Hair follicle dermal papilla cell (primary cell): ENCODE measurements around the gene OR7A10. TPM values are rescaled to one million over a fixed set of nuclear protein-coding genes. Genes with fewer than 3 reads are reported as not detected.

Experiments used
- small RNA-seq: library from RNA; depleted of rRNA; stranded (forward); fragments of <200 nt; gene quantifications from one replicate; pipeline ENCODE3, GENCODE V24; 2012
- total RNA-seq: library from RNA; depleted of rRNA; stranded (reverse); fragments of >200 nt; gene quantifications from 2 replicates; pipeline ENCODE4 v1.2.3, GENCODE V29; 2012

OR7A10 gene
- not detected in 2 replicates for total RNA-seq

DNA sequence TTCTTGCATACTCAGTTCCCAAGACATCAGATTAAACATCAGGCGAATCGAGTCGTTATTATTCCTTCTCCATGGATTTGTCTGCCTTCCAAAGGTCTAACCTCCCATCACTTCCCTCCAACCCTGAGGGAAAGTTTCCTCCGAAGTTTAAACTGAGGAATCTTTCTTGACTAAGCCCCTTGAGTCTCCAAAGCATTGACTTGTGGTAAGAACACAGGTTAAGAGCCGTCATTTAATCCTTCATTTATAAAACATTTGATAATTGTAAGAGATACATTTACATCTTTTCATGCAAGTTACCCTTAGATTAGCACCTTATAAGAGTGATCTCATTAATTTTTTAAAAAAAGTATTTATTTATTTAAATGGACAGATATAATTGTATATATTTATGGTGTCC, at the start of gene OR7A10:
TSS of gene OR7A10 (minus strand) at position 101 of the 400 bp plus-strand sequence. CDS start 7,045 bp downstream, outside the sequence.

DNA sequence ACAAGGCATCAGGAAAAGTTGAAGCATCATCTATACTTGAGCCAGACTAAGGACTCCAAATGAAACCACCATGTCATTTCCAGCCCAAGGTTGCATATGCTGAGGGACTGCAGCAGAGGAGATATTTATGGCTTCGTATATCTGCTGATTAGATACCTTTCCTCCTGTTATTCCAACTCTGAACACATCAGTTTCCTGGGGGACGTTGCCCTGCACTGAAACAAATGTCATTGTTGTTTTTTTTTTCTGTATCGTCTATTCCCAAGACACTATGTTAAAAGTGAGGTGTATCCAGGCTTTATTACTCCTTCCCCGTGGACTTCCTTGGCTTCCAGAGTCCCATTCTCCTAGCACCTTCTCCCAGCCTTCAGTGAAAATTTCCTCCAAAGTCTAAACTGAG, 37.3 kb upstream of the OR7A10 start, which contains the start of gene OR7A17:
TSS of gene OR7A17 (minus strand) at position 101 of the 400 bp plus-strand sequence. CDS start 4,777 bp downstream, outside the sequence.

GRCh38 chr19:14835011-14835410, 13.7 kb downstream of the OR7A10 start, which contains the start of the genes OR7A5 and OR7C1:
Gene OR7A5, minus strand, starts transcription at chr19:14835185. Its CDS starts 6,944 bp downstream, at chr19:14828241.
Gene OR7C1, minus strand, starts transcription at chr19:14835185. Its CDS starts 35,049 bp downstream, at chr19:14800136.

Small RNA genes within 50 kb of the gene (small RNA-seq; reads per million reads assigned to genes)
- gene AC005255.1 (not detected), gene OR7A18P (not detected)

Other genes starting within 250 kb of the OR7A10 start
- gene ADGRE3, start 174.1 kb downstream of the OR7A10 start, total RNA-seq, result not detected in 2 replicates
- gene ZNF333, start 158.9 kb downstream of the OR7A10 start, total RNA-seq, result 30.4 and 39.1 TPM in 2 replicates
- gene ADGRE2, start 70.4 kb downstream of the OR7A10 start, total RNA-seq, result 0.16 TPM in 1 of 2 replicates, not detected in the other
- gene OR7A5, start 13.7 kb downstream of the OR7A10 start, total RNA-seq, result not detected in 2 replicates
- not detected in 2 replicates for gene OR7C1, start 13.7 kb downstream of the OR7A10 start, total RNA-seq
- gene OR7A17, start 37.2 kb upstream of the OR7A10 start, total RNA-seq, result not detected in 2 replicates
- not detected in 2 replicates for gene OR7C2, start 92.6 kb upstream of the OR7A10 start, total RNA-seq
- not detected in 2 replicates for gene SLC1A6, start 130.9 kb upstream of the OR7A10 start, total RNA-seq
- gene CASP14, start 200.6 kb upstream of the OR7A10 start, total RNA-seq, result 0.12 TPM in 1 of 2 replicates, not detected in the other
- gene OR1I1, start 233.3 kb upstream of the OR7A10 start, total RNA-seq, result not detected in 2 replicates